HG03558 (cell line): Measurements from ENCODE around the gene TCF4.

Experiments
- ATAC-seq: cut with Tn5 transposase; IDR thresholded peaks from one replicate; pipeline ENCODE4 v1.9.1; 2021; ENCODE audit warnings: moderate number of reproducible peaks; ENCODE audit not compliant: unreplicated experiment; ENCODE audit errors: extremely low read depth

Gene TCF4

GRCh38 chr18:55401638-55402191 lies 186.3 kb downstream of the TCF4 start:
- ATAC-seq: no peak

- ATAC-seq: no peak
Observed at GRCh38 chr18:55400590-55401541, 187.1 kb downstream of the TCF4 start.

- ATAC-seq: no peak
Observed at GRCh38 chr18:55400081-55400480, 187.9 kb downstream of the TCF4 start.

GRCh38 chr18:55398858-55399257 lies 189.1 kb downstream of the TCF4 start:
- no peak for ATAC-seq

- ATAC-seq: no peak
Observed at GRCh38 chr18:55396979-55397378, 191.0 kb downstream of the TCF4 start.

DNA sequence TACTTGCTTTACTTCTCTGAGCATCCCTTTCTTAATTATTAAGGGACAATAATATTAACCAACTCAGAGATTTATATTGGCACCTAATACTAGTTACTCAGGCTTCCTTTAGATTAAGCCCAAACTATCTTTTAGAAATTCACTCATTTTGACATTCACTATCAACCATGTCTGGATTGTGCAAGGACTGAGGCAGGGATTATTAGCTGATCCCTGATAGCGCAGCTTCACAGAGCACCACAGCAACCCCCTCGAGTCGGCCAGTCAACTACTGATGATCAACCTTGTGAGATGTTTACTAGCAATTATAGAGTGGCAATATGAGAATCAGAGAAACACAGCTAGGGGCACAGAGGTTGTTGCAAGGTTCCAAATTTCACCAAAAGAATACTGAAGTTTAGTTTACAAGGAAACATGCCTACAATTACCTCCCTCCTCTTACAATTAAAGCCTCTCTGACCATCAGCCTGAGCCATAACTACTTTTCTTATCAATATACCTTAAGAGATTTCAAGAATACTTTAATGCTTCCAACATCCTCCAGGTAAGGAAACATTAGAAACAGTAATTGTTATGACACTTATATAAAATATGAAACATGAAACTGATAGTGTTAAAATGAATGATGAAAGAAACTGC lies 191.6 kb downstream of the TCF4 start:
- ATAC-seq: no peak

- ATAC-seq: no peak
Observed at GRCh38 chr18:55395799-55396198, 192.2 kb downstream of the TCF4 start.

- ATAC-seq: no peak
Observed at GRCh38 chr18:55390898-55391297, 197.1 kb downstream of the TCF4 start.

DNA sequence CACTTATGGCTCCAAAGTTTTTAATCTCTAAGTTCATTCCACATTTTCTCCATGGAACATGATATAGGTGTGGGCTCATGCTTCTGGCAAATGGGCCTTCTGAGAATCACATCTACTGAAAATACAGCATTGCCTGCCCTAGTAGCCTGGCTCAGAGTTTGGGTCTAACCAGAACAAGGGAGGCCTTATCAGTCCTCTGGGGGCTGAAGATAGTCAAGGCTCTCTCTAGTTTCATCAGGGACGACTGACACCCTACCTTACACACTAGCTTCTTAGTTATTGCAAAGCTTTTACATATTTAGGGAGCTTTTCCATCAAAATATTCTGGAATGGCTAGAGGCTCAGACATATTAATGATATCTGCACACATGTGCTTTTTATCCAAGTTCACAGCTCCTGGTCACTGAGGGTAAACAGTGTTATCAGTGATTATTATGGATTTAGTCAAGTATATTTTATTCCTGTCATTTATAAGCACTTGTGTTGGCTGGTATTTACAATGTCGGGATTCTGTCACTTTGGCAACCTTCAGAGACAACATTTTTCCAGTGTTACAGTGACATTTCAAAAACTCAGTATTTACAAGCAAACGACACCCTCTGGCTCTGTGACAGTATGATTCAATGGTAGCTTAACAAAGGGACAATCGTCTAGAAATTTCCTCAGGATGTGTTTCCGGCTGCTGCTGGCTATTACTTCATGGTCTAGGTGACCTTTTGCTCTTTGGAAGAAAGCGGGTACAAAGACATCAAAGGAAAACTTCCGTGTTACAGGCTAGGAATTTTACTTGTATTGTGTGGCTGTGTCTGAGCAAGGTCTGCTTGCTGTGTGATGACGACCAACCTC lies 200.6 kb downstream of the TCF4 start:
- ATAC-seq: no peak

DNA sequence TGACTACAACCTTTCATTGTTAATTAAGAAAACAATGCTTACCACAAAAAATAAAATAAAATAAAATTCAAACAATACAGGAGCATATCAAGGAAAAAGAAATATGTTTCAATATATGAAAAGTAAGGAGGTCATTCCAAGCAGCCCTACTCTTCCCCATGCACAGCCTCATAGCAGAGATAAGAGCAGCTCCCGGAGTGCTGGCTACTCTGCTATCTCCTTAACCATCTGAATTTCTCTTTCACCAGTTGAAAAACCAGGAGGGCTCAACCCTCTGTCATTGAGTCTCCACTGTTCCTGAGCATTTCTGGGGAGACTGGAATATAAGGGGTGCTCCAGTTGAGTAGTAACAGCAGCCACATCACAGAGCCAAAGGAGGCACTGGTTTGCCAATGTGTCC lies 201.4 kb downstream of the TCF4 start:
- no peak for ATAC-seq

GRCh38 chr18:55385770-55386169 lies 202.2 kb downstream of the TCF4 start:
- ATAC-seq: no peak

DNA sequence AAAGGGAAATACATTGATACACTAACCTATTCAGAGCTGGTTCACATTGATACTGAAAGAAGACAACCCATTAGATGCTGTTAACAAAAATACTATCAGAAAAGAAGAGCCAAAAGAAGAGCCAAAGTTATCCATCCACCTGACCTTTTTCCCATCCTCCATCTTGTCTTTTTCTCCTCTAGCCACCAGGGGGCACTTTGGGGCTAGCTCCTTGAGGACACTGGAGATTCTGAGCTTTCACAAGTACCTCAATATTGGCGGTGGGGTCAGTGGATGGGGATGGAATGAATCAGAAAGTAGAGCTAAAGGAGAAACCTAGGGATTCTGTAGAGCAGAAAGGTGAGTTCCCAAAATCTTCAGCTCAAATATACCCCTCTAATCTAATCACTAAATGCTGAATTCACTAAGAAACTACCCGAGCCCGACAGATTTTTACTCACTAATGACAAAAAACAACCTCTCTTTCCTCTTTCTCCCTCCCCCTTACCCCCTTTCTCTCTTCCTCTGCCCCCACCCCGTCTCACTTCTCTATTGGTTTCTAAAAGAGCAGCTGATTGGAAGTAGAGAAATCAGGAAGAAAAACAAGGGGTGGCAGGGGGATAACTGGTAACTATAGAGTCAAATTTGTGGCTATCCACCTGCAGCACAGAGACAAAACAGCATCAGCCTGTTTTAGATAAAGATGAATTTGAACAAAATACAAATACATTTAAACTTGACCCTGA lies 203.3 kb downstream of the TCF4 start:
- ATAC-seq: no peak

DNA sequence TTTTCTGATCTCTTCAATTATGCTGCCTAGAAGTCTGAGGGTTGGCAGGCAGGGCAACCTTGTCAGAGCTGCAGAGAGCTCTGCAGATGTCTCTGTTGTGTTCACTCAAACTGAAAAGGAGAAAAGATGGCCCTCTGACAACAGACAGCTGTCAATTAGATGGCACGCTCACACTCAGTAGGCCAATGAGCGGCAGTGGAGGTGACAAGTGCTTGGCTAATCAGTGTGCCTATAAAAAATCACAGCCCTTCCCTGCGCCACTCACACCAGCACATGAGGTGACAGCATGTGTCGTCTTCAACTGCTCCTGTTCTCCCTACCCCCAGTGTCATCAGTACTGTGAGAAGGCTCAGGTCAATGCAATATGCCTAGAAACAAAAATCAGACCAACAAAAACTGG lies 203.9 kb downstream of the TCF4 start:
- no peak for ATAC-seq

DNA sequence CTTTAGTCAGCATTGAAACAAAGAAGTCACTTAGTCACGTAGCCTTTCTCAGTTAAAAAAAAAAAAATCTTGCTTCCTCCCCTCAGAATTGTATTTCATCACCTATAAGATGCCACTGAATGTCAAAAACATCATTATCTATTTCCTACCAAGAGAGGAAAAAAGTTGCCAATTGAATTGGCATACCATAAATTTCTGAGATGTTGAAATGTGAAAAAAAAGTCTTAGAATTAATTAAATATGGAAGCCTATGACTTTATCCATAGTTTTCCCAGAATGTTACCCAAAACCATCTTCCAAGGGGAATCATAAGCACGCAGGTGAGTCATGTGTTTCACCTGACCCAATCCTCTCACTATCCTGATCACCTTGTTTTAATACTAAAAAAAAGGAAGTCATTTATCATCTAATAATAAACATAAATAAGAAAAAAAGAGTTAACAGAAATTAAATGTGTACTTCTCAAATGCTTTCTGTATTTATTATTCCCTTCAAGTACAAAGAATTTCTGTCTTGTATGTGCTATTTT lies 205.7 kb downstream of the TCF4 start:
- no peak for ATAC-seq

- ATAC-seq: no peak
Observed at GRCh38 chr18:55381277-55381676, 206.7 kb downstream of the TCF4 start.

- ATAC-seq: no peak
Observed at GRCh38 chr18:55380589-55380988, 207.4 kb downstream of the TCF4 start.

DNA sequence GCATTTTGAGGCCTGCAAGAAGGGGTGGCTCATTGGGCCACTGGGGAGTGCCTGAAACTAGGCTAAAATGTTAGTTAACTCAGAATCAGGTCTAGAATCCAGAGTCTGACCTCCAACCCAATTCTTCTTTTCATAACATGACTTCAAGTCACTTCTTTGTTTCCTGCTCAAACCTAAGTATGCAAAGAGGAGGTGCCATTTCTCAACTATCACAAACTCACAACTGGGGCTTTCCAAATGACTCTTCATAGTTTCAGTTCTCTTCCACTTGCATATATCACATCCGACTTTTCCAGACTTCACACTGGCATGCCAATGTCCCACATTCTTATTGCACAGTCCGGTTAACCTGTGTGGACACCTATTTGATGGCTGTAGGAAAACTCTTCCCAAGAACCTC lies 211.6 kb downstream of the TCF4 start:
- ATAC-seq: peak; percentile 88

DNA sequence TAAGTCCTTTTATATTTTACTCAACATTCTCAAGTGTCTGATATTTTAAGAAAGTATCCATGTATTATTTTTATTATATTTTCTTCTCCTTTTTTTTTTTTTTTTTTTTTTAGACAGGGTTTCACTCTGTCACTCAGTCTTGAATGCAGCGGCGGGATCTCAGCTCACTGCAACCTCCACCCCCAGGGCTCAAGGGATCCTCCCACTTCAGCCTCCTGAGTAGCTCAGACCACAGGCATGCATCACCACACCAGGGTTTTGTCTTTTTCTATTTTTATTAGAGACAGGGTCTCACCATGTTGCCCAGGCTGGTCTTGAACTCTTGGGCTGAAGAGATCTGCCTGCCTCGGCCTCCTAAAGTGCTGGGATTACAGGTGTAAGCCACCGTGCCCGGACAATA lies 212.1 kb downstream of the TCF4 start:
- no peak for ATAC-seq

DNA sequence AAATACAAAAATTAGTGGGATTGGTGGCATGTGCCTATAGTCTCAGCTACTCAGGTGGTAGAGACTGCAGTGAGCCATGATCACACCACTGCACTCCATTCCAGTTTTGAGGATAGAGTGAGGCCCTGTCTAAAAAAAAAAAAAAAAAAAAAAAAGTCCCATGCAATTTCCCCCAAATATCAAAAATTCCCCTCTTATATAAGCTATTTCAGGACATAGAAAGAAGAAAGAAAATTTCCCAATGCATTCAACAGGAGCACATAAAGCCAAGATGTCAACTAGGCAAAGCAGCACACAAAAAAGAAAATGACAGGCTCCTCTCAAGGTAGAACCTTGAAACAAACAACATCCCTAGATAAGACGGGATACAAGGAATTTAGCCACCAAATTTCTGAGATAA lies 213.3 kb downstream of the TCF4 start:
- no peak for ATAC-seq

GRCh38 chr18:55372209-55372608 lies 215.8 kb downstream of the TCF4 start:
- no peak for ATAC-seq
